Suprapubic skin (tissue), 4 donors: Measurements from ENCODE around the gene RASA2. TPM values are rescaled to one million over a fixed set of nuclear protein-coding genes. Genes with fewer than 3 reads are reported as not detected.

ENCODE experiments used
- DNase-seq, 2 donors: peaks; one replicate each; pipeline ENCODE4 v3.0.0-alpha.2; 2019; ENCODE audit warnings: low spot score in 2 of 2
- H3K27ac ChIP-seq: fragments of 200-600 bp; sonication (generic); one replicate; pipeline ENCODE4 v1.5.1; 2019
- H3K27me3 ChIP-seq: fragments of 200-600 bp; sonication (generic); one replicate; pipeline ENCODE4 v1.5.1; 2019
- H3K36me3 ChIP-seq: fragments of 200-600 bp; sonication (generic); one replicate; pipeline ENCODE4 v1.5.1; 2019
- H3K4me1 ChIP-seq: fragments of 200-600 bp; sonication (generic); one replicate; pipeline ENCODE4 v1.5.1; 2019
- H3K4me3 ChIP-seq: fragments of 200-600 bp; sonication (generic); one replicate; pipeline ENCODE4 v1.5.1; 2019; ENCODE audit warnings: mild to moderate bottlenecking
- H3K9me3 ChIP-seq: fragments of 200-600 bp; sonication (generic); one replicate; pipeline ENCODE4 v1.5.1; 2019
- CTCF ChIP-seq, 2 donors: fragments of 200-600 bp in 1 of 2; fragments of 450-650 bp in 1 of 2; sonication (generic) in 1 of 2; IDR thresholded peaks; one replicate each; pipeline ENCODE4 v1.5.1; 2016 to 2019; ENCODE audit warnings: antibody characterized with exemption in 2 of 2, mild to moderate bottlenecking in 1 of 2, moderate library complexity in 1 of 2
- EP300 ChIP-seq: sonication (generic); formaldehyde crosslinking; IDR thresholded peaks from one replicate; pipeline ENCODE4 v1.6.1; 2017; ENCODE audit warnings: antibody characterized with exemption
- POLR2A ChIP-seq, 2 donors: fragments of 450-650 bp; IDR thresholded peaks; one replicate each; pipeline ENCODE4 v1.6.1; 2017; ENCODE audit warnings: antibody characterized with exemption in 2 of 2, mild to moderate bottlenecking in 2 of 2, moderate library complexity in 2 of 2
- POLR2AphosphoS5 ChIP-seq, 3 donors: sonication (generic); formaldehyde crosslinking; IDR thresholded peaks; one replicate each; pipeline ENCODE4 v1.6.1; 2017; ENCODE audit warnings: antibody characterized with exemption in 3 of 3
- WGBS: methylation state at CpG from one replicate; pipeline ENCODE4 v1.1.5; 2018; 5-methylcytosine and 5-hydroxymethylcytosine counted together
- total RNA-seq, 4 donors: library from RNA; depleted of rRNA; stranded (reverse); fragments of >200 nt; gene quantifications; one replicate each; pipeline ENCODE4 v1.1.0, GENCODE V29; 2016

The RASA2 gene
- total RNA-seq, 4 donors from 2014 or later = 14.3 to 48.6 (median 24.0) TPM

GRCh38 chr3:141459008-141459407 lies 27.8 kb upstream of the RASA2 start:
- Histone ChIP-seq H3K9me3 (no peaks in the 10 kb centered on the region), H3K4me3 (no peak overlapping the region), H3K27ac (no peak overlapping the region), H3K36me3 (no peaks in the 10 kb centered on the region), H3K27me3 (no peaks in the 10 kb centered on the region), H3K4me1 (peaks cover 16% of the 10 kb centered on the region)
- no peak for TF ChIP-seq POLR2A (IDR thresholded peaks at IDR 0.05)
- TF ChIP-seq EP300 = no peak
- TF ChIP-seq POLR2AphosphoS5 (IDR thresholded peaks at IDR 0.05) = no peak
- no peak for TF ChIP-seq CTCF (IDR thresholded peaks at IDR 0.05)
- no peak for DNase-seq
- WGBS = 89% methylated on average over 5 of the region's 7 CpGs

GRCh38 chr3:141460097-141460704 lies 26.6 kb upstream of the RASA2 start:
- H3K4me1 ChIP-seq = peaks cover 8% of the 10 kb centered on the region
- no peaks in the 10 kb centered on the region for H3K9me3 ChIP-seq
- H3K27me3 ChIP-seq = no peaks in the 10 kb centered on the region
- WGBS = 26% methylated on average over 10 of the region's 10 CpGs
- H3K36me3 ChIP-seq = no peaks in the 10 kb centered on the region
- H3K27ac ChIP-seq = no peak overlapping the region
- DNase-seq = peak; percentile 91
- H3K4me3 ChIP-seq = no peak overlapping the region
- TF ChIP-seq CTCF (IDR thresholded peaks at IDR 0.05) = peak; percentile 74 to 82
- TF ChIP-seq POLR2A (IDR thresholded peaks at IDR 0.05) = no peak
- no peak for TF ChIP-seq EP300
- TF ChIP-seq POLR2AphosphoS5 (IDR thresholded peaks at IDR 0.05) = no peak

DNA sequence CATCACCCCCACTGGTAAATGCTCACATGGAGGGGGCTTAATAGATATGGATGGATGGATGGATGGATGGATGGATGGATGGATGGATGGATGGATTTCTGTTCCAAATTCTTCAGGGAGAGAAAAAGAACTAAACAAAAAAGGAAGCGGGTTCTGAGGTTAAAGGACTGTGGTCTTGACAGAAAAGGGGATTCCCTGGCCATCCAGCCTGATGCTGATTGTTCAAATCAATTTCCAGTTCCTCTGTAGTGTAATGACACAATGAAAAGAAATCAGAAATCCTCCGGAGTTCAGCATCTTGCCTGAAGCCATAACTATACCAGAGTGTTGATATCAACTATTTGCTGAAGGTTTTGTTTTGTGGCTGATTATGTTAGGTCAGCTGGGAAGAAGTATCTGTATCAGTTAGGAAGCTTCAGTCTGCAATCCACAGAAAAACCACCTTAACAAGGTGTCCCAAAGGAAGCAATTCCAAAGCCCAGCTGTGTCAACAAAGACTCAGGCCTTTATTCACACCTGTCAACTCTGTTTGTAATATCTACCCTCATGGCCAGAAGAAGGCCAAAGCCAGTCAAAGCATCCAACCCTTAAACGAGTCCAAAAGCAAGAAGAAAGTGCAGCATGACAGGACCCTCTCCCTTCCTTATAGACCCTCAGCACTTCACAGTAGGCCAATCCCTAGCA lies 24.5 kb upstream of the RASA2 start:
- no peak overlapping the region for H3K27ac ChIP-seq
- WGBS = 86% methylated on average over 3 of the region's 3 CpGs
- no peaks in the 10 kb centered on the region for H3K27me3 ChIP-seq
- H3K4me1 ChIP-seq = no peaks in the 10 kb centered on the region
- no peak overlapping the region for H3K4me3 ChIP-seq
- no peaks in the 10 kb centered on the region for H3K9me3 ChIP-seq
- TF ChIP-seq POLR2AphosphoS5 (IDR thresholded peaks at IDR 0.05) (no peak), CTCF (IDR thresholded peaks at IDR 0.05) (no peak), EP300 (no peak), POLR2A (IDR thresholded peaks at IDR 0.05) (no peak)
- DNase-seq = no peak
- H3K36me3 ChIP-seq = no peaks in the 10 kb centered on the region

DNA sequence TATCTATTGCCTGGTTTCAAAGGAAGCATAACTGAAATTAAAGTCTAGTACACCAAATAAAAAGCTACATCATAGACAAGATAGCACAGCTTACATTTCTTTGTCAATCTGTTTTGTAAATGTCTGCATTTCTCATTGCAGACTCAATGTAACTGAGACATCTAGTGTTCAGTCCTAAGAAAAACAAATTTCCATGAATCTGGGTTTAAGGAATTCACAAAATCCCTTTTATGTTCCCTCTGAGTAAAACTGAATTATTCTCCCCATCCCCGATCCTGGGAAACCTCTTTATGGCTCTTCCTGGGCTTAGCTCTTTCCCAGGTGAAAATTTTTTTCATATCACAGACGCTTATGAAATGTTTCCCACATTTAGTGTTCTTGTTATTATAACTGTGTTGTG lies 21.6 kb upstream of the RASA2 start:
- H3K27me3 ChIP-seq = no peaks in the 10 kb centered on the region
- no peaks in the 10 kb centered on the region for H3K4me1 ChIP-seq
- H3K4me3 ChIP-seq = no peak overlapping the region
- no peak overlapping the region for H3K27ac ChIP-seq
- no peak for DNase-seq
- no peaks in the 10 kb centered on the region for H3K36me3 ChIP-seq
- no peaks in the 10 kb centered on the region for H3K9me3 ChIP-seq
- 49% methylated on average over 2 of the region's 2 CpGs for WGBS
- TF ChIP-seq POLR2A (IDR thresholded peaks at IDR 0.05) = no peak
- no peak for TF ChIP-seq POLR2AphosphoS5 (IDR thresholded peaks at IDR 0.05)
- TF ChIP-seq EP300 = no peak
- no peak for TF ChIP-seq CTCF (IDR thresholded peaks at IDR 0.05)

DNA sequence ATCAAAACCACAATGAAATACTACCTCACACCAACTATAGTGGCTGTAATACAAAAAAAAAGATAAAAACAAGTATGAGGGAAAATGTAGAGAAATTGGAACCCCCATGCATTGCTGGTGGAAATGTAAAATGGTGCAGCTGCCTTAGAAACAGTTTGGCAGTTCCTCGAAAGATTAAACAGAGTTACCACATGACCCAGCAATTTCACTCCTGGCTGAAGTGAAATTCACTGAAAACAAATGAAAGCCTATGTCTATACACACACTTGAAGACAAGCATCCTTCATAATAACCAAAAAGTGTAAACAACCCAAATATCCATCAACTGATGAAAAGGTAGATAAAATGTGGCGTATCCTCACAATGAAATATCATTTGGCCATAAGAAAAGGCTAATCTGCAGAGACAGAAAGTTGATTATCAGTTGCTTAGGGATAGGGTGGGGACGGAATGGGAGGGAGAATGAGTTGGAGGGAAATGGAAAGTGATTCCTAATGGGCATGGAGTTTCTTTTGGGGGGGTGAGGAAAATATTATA lies 20.1 kb upstream of the RASA2 start:
- no peaks in the 10 kb centered on the region for H3K4me1 ChIP-seq
- no peaks in the 10 kb centered on the region for H3K27me3 ChIP-seq
- H3K4me3 ChIP-seq = no peak overlapping the region
- TF ChIP-seq EP300 (no peak), CTCF (IDR thresholded peaks at IDR 0.05) (no peak), POLR2AphosphoS5 (IDR thresholded peaks at IDR 0.05) (no peak), POLR2A (IDR thresholded peaks at IDR 0.05) (no peak)
- 95% methylated on average over 3 of the region's 3 CpGs for WGBS
- no peaks in the 10 kb centered on the region for H3K36me3 ChIP-seq
- H3K27ac ChIP-seq = no peak overlapping the region
- H3K9me3 ChIP-seq = no peaks in the 10 kb centered on the region
- DNase-seq = no peak
